ENCODE measurements around the gene ITGB3BP.

GRCh38 chr1:63475761-63476160 lies 47.3 kb downstream of the ITGB3BP start:
- TF ChIP-seq HIVEP1 (CRISPR knock-in tag; IDR thresholded peaks at IDR 0.05): no peak
- TF ChIP-seq SUZ12 (IDR thresholded peaks at IDR 0.05; ENCODE audit: low read depth, low read length): no peak
- TF ChIP-seq ZNF207 (IDR thresholded peaks at IDR 0.05; ENCODE audit: borderline replicate concordance): no peak
- TF ChIP-seq CTCF (CRISPR knock-in tag; IDR thresholded peaks at IDR 0.05): no peak
- no peak for TF ChIP-seq FOXK1 (CRISPR knock-in tag; IDR thresholded peaks at IDR 0.05; ENCODE audit: borderline replicate concordance, low read depth)
- no peak for TF ChIP-seq POLR2A (IDR thresholded peaks at IDR 0.05; ENCODE audit: insufficient read depth in 1 of 2, low read depth in 2 of 2, low read length in 2 of 2)
- TF ChIP-seq, protein P1, sequence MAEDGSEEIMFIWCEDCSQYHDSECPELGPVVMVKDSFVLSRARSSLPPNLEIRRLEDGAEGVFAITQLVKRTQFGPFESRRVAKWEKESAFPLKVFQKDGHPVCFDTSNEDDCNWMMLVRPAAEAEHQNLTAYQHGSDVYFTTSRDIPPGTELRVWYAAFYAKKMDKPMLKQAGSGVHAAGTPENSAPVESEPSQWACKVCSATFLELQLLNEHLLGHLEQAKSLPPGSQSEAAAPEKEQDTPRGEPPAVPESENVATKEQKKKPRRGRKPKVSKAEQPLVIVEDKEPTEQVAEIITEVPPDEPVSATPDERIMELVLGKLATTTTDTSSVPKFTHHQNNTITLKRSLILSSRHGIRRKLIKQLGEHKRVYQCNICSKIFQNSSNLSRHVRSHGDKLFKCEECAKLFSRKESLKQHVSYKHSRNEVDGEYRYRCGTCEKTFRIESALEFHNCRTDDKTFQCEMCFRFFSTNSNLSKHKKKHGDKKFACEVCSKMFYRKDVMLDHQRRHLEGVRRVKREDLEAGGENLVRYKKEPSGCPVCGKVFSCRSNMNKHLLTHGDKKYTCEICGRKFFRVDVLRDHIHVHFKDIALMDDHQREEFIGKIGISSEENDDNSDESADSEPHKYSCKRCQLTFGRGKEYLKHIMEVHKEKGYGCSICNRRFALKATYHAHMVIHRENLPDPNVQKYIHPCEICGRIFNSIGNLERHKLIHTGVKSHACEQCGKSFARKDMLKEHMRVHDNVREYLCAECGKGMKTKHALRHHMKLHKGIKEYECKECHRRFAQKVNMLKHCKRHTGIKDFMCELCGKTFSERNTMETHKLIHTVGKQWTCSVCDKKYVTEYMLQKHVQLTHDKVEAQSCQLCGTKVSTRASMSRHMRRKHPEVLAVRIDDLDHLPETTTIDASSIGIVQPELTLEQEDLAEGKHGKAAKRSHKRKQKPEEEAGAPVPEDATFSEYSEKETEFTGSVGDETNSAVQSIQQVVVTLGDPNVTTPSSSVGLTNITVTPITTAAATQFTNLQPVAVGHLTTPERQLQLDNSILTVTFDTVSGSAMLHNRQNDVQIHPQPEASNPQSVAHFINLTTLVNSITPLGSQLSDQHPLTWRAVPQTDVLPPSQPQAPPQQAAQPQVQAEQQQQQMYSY (CRISPR knock-in tag; IDR thresholded peaks at IDR 0.05): no peak
- TF ChIP-seq, protein P2, sequence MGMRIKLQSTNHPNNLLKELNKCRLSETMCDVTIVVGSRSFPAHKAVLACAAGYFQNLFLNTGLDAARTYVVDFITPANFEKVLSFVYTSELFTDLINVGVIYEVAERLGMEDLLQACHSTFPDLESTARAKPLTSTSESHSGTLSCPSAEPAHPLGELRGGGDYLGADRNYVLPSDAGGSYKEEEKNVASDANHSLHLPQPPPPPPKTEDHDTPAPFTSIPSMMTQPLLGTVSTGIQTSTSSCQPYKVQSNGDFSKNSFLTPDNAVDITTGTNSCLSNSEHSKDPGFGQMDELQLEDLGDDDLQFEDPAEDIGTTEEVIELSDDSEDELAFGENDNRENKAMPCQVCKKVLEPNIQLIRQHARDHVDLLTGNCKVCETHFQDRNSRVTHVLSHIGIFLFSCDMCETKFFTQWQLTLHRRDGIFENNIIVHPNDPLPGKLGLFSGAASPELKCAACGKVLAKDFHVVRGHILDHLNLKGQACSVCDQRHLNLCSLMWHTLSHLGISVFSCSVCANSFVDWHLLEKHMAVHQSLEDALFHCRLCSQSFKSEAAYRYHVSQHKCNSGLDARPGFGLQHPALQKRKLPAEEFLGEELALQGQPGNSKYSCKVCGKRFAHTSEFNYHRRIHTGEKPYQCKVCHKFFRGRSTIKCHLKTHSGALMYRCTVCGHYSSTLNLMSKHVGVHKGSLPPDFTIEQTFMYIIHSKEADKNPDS (CRISPR knock-in tag; IDR thresholded peaks at IDR 0.05): no peak
- no peak for TF ChIP-seq NFE2L1 (CRISPR knock-in tag; IDR thresholded peaks at IDR 0.05; ENCODE audit: borderline replicate concordance)
- TF ChIP-seq CHD2 (IDR thresholded peaks at IDR 0.05; ENCODE audit: low read depth, low read length): no peak
- TF ChIP-seq, protein P3, sequence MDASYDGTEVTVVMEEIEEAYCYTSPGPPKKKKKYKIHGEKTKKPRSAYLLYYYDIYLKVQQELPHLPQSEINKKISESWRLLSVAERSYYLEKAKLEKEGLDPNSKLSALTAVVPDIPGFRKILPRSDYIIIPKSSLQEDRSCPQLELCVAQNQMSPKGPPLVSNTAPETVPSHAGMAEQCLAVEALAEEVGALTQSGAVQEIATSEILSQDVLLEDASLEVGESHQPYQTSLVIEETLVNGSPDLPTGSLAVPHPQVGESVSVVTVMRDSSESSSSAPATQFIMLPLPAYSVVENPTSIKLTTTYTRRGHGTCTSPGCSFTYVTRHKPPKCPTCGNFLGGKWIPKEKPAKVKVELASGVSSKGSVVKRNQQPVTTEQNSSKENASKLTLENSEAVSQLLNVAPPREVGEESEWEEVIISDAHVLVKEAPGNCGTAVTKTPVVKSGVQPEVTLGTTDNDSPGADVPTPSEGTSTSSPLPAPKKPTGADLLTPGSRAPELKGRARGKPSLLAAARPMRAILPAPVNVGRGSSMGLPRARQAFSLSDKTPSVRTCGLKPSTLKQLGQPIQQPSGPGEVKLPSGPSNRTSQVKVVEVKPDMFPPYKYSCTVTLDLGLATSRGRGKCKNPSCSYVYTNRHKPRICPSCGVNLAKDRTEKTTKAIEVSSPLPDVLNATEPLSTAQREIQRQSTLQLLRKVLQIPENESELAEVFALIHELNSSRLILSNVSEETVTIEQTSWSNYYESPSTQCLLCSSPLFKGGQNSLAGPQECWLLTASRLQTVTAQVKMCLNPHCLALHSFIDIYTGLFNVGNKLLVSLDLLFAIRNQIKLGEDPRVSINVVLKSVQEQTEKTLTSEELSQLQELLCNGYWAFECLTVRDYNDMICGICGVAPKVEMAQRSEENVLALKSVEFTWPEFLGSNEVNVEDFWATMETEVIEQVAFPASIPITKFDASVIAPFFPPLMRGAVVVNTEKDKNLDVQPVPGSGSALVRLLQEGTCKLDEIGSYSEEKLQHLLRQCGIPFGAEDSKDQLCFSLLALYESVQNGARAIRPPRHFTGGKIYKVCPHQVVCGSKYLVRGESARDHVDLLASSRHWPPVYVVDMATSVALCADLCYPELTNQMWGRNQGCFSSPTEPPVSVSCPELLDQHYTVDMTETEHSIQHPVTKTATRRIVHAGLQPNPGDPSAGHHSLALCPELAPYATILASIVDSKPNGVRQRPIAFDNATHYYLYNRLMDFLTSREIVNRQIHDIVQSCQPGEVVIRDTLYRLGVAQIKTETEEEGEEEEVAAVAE (CRISPR knock-in tag; IDR thresholded peaks at IDR 0.05; ENCODE audit: borderline replicate concordance): no peak
